Medulla oblongata (tissue), 1 donor: Measurements from ENCODE around the gene WFS1.

Experiments used
- DNase-seq: peaks from one replicate; pipeline ENCODE4 v3.0.0-alpha.2; 2015; ENCODE audit errors: extremely low spot score

Gene WFS1, protein sequence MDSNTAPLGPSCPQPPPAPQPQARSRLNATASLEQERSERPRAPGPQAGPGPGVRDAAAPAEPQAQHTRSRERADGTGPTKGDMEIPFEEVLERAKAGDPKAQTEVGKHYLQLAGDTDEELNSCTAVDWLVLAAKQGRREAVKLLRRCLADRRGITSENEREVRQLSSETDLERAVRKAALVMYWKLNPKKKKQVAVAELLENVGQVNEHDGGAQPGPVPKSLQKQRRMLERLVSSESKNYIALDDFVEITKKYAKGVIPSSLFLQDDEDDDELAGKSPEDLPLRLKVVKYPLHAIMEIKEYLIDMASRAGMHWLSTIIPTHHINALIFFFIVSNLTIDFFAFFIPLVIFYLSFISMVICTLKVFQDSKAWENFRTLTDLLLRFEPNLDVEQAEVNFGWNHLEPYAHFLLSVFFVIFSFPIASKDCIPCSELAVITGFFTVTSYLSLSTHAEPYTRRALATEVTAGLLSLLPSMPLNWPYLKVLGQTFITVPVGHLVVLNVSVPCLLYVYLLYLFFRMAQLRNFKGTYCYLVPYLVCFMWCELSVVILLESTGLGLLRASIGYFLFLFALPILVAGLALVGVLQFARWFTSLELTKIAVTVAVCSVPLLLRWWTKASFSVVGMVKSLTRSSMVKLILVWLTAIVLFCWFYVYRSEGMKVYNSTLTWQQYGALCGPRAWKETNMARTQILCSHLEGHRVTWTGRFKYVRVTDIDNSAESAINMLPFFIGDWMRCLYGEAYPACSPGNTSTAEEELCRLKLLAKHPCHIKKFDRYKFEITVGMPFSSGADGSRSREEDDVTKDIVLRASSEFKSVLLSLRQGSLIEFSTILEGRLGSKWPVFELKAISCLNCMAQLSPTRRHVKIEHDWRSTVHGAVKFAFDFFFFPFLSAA

DNA sequence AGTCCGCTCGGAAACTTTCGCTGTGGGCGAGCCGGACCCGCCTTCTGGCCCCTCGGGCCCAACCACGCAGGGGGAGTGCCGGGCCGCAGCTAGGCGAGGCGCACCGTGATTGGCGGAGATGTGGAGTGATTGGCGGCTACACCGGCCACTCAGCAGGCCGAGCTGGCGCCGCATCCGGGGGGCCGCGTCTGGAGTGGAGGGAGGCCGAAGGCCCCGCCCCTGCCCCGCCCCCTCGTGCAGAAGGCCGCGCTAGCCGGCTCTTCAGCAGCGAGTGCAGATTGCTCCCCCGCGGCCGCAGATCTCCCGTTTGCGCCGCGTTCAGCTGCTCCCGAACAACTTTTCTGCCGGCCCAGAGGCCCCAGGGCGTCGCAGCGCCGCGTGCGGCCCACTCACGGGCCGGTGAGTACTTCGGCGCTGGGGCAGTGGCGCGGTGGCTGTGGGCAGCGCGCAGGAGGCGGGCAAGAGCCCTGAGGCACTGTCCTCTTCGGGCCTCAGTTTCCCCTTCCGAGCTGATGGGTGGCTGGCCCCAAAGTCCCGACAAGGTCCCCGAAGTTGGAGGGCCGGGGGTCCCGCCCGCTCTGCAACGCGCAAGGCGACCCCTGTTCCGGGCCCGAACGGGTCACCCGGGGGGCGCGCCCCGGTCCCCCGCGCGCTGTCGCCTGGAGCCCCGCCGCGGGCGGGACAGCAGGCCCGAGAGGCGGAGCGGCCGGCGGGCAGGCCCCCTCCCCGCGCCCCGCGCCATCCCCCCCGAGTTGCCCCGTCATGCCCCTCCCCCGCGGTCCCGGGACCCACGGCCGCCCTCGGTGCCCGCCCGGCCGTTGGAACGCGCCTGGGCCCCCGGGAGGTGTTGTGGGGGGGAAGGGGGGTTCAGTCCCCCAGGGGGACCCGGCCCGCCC, at the start of gene WFS1:
Gene WFS1 (plus strand): TSS at position 235 of the 896 bp plus-strand sequence. CDS start 7,606 bp downstream, outside the sequence.
- peak; percentile 99 for DNase-seq

GRCh38 chr4:6221301-6221850, 48.3 kb upstream of the WFS1 start:
- no peak for DNase-seq

GRCh38 chr4:6221851-6222760, 47.5 kb upstream of the WFS1 start:
- DNase-seq, result peak; percentile 75

DNA sequence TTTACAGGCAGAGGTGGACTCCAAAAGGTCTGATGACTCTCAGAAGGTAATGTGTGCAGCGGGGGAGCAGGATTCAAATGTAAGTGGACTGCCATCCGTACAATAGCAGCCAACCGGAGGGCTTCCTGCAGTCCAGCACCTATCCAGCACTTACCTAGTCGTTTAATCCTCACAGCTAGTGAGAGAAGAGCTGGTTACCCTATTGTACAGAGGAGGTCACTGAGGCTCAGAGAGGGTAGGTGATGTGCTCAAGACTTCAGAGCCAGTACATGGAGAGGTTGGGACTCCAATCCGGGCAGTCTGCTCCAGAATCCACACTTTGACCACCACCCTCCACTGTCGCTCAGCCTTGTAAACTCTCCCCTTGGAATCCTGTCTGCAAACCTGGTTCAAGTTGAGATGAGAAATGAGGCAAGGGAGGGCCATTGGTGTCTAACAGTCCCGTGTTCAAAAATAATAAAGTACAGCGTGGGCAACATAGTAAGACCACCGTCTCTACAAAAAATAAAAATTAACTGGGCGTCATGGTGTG, 46.8 kb upstream of the WFS1 start:
- peak; percentile 60 for DNase-seq

DNA sequence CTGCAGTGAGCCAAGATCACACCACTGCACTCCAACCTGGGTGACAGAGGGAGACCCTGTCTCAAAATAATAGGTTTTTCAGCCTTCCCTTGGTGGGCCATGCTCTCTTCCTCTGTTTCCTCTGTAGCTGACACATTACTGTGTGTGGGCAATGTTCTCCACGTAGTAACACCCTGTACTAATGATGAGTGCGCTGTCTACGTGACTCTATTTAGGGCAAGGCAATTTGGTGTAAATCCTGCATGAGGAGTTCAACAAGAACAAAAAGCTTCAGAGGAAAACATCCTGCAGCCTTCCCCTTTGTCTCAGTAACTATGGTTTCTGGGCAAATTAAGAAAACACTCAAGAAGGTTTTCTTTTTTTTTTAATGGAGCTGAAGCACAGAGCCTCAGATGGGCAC, 44.9 kb upstream of the WFS1 start:
- DNase-seq, result no peak

DNA sequence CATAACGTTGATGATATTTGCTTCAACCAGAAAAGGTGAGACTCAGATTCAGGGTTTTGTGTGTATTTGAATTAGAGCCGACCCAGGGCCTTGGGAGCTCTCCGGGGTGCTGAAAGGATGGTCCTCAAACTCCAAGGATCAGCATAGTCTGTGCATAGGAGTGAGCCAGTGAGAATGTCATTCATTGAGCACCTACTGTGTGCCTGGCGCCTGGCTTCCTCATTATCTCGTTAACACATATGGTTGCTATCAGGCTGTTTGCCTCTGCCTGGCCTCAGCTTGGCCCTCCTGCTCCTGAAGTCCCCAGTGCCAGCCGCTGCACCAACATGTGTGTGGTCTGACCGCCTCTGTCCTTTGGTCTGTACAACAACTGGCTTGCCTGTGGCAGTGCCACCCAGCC, 44.2 kb upstream of the WFS1 start:
- DNase-seq, result no peak

- no peak for DNase-seq
These were observed 43.1 kb upstream of the WFS1 start for GRCh38 chr4:6226506-6226905.

- DNase-seq, result no peak
These were observed 42.1 kb upstream of the WFS1 start for GRCh38 chr4:6227412-6228157.

- no peak for DNase-seq
These were observed 41.2 kb upstream of the WFS1 start for GRCh38 chr4:6228158-6229067.

- peak; percentile 92 for DNase-seq
These were observed 40.6 kb upstream of the WFS1 start for GRCh38 chr4:6229095-6229494.

DNA sequence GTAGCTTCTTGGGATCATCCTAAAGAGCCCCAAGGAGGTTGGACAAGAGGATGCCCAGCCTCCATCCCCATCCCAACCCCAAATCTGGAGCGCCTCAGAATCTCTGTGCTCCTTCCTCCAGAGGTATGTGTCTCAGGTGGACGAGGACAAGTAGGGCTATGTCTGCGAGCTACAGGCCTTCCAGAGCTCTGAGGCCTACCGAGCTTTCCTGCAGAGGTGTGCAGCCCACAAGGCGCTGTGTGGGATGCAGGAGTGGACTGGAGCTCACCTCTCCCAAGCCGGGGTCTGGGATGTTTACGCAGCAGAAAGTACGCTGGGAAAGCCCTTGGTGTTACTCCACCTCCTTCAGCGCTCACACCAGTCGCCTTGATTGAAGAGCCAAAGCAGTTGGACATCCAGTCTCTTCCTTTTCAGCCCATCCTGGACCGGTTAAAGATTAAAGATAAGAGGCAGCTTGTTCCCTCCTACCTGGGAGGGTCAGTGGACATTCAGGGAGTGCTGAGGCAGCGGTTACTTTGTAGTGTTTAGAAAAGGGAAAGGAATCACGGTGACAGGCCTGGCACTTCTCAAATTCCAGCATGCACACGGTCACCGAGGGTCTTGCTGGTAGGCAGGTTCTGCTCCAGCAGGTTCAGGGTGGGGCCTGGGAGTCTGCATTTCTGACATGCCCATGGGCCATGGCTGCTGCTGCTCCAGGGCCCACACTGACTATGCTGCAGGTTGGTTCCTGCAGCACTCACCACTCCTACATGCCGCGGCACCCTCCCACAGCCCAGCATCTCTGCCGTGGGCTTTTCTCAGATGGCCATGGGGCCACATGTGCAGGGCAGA, 39.8 kb upstream of the WFS1 start:
- no peak for DNase-seq

- no peak for DNase-seq
These were observed 39.2 kb upstream of the WFS1 start for GRCh38 chr4:6230502-6230785.

DNA sequence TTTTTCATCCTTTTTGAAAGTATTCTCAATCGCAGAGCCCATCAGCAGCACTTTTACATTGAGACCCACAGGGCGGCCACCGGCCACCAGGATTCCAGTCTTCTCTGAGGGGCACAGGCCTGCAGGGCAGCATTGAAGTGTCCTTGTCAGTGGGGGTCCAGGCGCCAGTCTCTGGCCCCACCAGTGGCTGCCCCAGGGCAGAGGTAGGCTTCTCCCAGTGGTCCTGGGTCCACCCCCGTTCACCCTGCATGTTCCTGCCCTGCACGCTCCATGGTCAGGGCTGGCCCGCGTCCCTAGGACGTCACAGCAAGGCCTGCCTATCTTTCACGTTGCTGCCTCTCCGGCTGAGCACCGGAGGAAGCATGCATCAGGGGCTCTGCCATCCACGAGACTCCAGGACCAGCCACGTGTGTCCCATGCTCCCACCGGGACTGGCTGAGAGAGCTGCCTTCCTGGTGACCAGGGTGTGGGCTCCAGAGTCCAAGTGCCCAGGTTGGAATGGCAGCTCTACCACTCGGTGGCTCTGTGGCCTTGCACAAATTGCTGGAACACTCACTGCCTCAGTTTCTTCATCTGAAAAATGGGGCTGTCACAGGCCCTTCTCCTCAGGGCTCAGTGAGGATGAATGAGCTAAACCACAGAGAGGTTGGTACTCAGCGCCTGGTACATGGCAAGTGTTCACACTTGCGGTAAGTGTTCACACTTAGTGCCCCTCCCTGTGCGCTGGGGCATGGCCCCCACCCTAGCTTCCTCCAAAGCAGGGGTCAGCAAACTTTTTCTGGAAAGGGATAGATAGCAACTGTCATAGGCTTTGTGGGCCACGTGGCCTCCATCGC, 38.6 kb upstream of the WFS1 start:
- no peak for DNase-seq

DNA sequence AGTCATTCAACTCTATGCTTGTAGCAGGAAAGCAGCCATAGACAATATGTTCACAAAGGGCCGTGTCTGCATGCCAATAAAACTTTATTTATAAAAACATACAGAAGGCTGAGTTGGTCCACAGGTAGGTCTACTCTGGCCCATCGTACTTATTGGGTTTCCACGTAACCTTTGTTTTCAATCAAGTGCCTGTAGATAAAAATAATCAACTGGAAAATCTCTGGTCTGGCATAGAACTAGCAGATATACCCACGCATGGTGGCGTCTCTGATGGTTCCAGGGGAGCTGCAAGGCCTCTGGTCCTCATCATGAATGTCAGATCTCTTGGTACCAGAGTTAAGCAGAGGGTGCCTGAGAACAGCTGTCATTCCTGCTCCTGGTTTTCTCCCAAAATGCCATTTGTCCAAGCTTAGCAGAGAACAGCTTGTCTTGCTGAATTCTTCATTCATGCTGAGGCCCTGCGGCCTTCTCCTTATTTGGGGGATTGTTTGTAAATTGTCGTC, 37.9 kb upstream of the WFS1 start:
- no peak for DNase-seq

DNA sequence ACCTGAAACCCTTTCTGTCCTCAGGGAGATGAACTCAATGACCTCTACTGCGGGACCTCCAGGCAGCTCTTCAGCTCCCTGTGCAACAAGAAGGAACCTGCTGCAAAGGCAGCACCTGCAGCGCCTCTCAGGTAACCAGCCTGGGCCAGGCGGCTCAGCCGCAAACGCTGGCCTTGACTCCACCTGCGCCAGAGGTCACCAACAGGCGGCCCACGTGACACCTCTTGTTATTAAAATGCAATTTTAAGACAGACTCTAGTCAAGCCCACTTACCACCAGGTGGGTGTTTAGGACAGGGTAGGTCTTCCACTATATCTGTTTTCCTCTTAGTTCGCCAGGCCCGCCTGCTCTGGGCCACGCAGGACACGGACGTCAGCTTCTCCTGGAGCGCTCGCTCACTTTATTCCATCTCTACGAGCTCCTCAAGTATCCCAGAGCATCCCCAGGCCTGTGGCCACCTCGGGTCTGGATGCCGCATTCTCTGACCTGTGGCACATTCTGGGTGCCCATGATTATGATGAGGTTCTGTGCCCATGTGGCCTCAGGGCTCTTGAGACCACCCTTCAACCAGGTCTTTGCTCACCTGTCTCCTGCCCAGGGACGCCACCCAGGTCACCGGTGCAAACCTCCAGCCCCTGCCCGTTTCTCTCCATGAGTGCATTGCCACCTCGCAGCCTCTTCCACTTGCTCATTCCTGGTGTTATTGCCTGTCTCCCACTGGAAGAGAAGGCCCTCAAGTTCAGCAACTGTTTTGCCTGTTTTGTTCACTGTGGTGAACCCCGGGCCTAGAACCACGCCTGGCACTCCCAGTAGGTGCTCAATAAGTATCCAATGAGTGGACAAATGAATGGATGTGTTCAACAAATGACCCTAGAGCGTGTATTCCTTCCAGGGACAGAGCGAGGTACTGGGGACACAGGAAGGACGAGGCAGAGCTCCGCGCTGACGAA, 36.5 kb upstream of the WFS1 start:
- no peak for DNase-seq
